GM19324 (cell line): ENCODE measurements around the gene ANGPTL7.
"Not testable (repeated sequence)": the region's sequence is repeated elsewhere in the genome, so short reads cannot be mapped to it uniquely, and the experiment has no call there.

Experiments
- ATAC-seq: cut with Tn5 transposase; IDR thresholded peaks from one replicate; pipeline ENCODE4 v1.9.1; 2021; ENCODE audit warnings: mild to moderate bottlenecking, moderate library complexity; ENCODE audit not compliant: unreplicated experiment, low FRiP score

The ANGPTL7 gene, protein sequence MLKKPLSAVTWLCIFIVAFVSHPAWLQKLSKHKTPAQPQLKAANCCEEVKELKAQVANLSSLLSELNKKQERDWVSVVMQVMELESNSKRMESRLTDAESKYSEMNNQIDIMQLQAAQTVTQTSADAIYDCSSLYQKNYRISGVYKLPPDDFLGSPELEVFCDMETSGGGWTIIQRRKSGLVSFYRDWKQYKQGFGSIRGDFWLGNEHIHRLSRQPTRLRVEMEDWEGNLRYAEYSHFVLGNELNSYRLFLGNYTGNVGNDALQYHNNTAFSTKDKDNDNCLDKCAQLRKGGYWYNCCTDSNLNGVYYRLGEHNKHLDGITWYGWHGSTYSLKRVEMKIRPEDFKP

DNA sequence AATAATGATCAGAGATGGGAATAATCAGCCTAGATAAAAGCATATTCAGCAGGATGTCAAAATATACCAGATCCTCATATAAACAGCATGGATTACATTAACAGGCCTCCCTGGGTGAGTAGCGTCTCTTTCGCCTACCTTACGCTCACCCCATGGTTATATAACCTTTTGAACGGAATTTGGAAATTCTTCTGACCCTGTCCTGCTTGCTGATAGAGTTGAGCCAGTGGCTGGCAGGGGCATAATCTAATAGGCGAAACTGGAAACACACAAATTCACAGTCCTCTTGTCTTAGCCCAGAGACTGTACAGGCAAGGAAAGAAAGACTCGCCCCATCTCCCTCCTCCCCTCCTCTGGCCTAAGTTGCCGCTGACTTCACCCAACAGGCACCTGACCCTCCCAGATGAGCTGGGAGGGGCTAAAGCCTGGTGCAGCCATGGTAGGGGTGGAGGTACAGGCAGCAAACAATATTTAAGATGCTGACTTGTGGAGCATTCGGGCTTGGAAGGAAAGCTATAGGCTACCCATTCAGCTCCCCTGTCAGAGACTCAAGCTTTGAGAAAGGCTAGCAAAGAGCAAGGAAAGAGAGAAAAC is at the start of gene ANGPTL7:
TSS of gene ANGPTL7 (plus strand) at position 498 of the 594 bp plus-strand sequence. CDS start 225 bp downstream, outside the sequence.
- no peak for ATAC-seq

GRCh38 chr1:11142618-11143391 is 46.4 kb upstream of the ANGPTL7 start:
- ATAC-seq: no peak

DNA sequence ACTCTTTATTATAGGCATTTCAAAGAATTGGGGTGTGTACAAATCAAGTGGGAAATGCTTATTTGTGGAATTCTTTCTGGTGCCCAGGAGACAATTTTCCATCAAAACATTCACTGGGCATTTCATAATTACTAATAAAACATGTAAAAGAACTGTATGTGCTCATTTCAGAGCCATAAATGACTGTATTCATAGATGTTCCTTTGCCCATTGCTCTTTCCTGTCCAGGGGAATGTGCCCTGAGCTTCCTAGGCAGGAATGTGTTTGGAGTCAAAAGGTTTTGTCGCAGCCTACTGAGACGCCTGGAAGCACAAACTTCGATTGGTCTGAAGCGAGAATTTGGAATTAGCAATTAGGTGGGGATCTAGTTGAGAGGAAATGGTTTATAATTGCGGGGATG is 45.8 kb upstream of the ANGPTL7 start:
- ATAC-seq: no peak

GRCh38 chr1:11143907-11144306 is 45.2 kb upstream of the ANGPTL7 start:
- no peak for ATAC-seq

GRCh38 chr1:11144570-11145256 is 44.4 kb upstream of the ANGPTL7 start:
- ATAC-seq: no peak

- no peak for ATAC-seq
These were observed 43.4 kb upstream of the ANGPTL7 start for GRCh38 chr1:11145741-11146140.

DNA sequence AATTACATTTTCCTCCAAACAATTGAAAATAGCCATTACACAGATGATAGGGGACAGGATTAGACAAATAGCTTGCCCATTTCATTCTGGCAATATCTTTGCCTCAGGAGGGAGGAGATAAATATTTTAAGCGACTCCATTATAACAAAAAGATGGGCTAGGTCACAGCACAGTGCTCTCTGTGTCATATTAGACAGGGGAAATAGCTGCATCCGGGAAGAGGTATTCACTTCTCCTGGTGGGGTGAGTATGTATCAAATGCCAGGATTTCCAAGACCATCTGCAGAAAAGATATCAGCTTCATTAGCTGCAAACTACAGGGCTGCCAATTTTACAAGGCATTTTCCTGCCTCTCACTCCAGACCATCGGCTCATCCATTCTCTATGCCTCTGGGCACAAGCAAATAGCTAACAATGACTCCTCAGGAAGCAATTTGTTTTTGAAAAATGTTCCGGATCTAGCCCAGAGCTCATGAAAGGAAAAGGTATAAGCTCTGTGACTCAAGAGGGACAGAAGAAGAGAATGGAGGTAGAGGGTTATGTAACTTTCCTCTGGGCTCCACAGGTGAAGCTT is 41.9 kb upstream of the ANGPTL7 start:
- ATAC-seq: no peak

GRCh38 chr1:11150326-11150725 is 38.8 kb upstream of the ANGPTL7 start:
- ATAC-seq: no peak

DNA sequence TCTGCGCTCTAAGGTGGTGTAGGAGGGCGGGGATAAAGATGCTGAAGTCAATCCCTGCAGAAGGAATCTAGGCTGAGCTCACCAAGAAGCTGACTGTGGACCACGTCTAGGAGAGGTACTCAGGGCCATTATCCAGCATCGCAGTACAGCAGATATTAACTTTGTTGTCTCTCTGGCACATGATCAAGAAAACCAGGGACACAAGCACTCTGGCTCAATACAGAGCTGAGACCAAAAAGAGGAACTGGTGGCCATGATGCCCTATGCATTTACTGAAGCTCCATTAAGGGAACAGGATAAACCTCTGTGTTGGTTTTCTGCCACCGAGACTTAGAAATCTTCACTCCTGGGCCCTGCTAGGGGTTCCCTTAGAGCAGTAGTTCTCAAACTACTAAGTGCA is 38.0 kb upstream of the ANGPTL7 start:
- no peak for ATAC-seq

- no peak for ATAC-seq
These were observed 37.1 kb upstream of the ANGPTL7 start for GRCh38 chr1:11151826-11152612.

- ATAC-seq: no peak
These were observed 36.4 kb upstream of the ANGPTL7 start for GRCh38 chr1:11152755-11153154.

- no peak for ATAC-seq
These were observed 36.0 kb upstream of the ANGPTL7 start for GRCh38 chr1:11153184-11153583.

DNA sequence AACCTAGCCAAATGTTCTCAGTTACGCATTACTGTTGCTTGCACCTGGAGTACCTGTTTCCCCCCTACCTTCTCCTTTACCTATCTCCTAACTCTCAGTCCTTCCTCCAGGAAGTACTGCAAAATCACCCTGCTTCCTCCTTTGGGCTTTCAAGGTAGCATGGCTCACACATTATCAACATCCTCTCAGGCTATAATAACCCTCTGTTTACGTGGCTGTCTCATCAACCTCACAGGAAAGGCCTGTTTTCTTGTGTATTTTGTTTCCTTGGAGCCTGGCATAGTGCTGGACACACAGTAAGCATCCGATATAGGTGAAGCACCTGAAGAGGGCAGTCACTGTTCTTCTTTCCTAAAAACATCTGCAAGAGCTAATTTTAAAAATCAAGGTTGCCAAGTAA is 32.7 kb upstream of the ANGPTL7 start:
- ATAC-seq: no peak

- no peak for ATAC-seq
These were observed 32.2 kb upstream of the ANGPTL7 start for GRCh38 chr1:11156963-11157362.

GRCh38 chr1:11157394-11157793 is 31.8 kb upstream of the ANGPTL7 start:
- no peak for ATAC-seq

DNA sequence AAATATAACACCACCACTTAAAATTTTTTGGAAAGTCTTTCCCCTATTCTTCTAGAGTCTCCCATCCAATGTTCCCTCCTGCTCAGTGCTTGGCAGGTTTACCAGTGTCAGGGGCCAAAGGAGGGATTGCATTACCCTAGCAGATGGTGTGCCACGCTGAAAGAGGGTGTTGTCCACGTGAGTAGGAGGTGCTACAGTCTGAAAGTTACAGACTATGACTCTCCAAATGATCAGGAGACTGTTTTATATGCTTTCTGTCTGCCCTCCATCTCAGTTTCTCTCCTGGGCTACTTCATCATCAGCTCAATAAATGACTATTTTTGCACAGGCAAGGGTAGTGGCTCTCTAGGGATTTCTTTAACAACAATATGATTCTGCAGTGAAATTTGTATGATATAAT is 31.3 kb upstream of the ANGPTL7 start:
- ATAC-seq: no peak

DNA sequence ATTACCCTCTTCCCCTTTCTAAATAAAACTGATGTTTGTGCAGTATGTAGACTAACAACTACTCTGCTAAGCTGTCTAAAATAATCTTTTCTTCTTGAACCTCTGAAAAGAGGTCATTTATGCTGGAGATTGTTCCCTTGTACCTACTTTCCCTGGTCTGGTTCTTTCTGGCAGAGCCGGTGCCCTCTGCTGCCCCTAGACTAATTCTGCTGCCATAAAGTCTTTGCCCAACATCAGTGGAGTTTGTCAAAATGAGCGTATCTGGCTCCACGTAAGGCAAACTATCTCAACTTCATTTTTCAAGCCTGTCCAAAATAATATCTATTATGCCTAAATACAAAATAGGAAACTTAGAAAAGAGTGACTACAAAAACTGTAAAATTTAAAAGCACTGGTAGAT is 30.9 kb upstream of the ANGPTL7 start:
- no peak for ATAC-seq

DNA sequence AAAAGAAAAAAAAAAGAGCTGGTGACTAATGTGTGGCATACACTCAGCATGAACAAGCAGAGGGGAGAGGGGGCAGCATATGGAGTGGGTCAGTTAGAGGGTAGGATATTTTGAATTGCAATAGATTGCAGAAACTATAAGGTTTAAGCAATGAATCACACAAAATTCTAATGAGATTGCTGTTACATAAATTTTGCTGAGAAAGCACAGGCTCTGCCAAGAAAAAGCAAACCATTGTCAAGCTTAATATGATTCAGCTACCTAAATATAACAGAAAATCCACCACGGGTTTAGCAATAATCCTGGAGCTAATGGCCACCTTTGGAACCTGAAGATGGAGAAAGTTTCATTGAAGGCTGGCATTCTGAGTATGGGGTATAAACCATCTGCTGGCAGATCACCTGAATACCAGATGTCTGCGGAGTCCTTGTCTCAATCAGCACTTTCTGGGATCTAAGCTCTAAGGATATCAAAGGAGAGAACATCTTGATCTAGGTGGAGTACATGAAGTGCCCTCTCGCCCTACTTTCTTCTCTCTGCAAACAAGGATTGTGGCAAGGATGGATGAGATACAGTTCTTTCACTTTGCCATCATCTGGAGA is 30.3 kb upstream of the ANGPTL7 start:
- ATAC-seq: no peak

DNA sequence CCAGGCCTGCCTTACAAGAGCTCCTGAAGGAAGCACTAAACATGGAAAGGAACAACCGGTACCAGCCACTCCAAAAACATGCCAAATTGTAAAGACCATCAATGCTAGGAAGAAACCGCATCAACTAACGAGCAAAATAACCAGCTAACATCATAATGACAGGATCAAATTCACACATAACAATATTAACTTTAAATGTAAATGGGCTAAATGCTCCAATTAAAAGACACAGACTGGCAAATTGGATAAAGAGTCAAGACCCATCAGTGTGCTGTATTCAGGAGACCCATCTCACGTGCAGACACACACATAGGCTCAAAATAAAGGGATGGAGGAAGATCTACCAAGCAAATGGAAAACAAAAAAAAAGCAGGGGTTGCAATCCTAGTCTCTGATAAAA is 26.4 kb upstream of the ANGPTL7 start:
- not testable (repeated sequence) for ATAC-seq
